Measurements from ENCODE around the gene ITGBL1.

ITGBL1 gene

GRCh38 chr13:101567841-101568240 lies 115.4 kb downstream of the ITGBL1 start:
- Histone ChIP-seq H3K9me3 (no peaks in the 10 kb centered on the region), H3K27me3 (no peaks in the 10 kb centered on the region; the same call in 1 of the 2 replicates), H3K36me3 (no peaks in the 10 kb centered on the region), H3K4me3 (ENCODE audit: low read depth, low read length) (no peak overlapping the region), H3K4me1 (no peaks in the 10 kb centered on the region)
- no peak for DNase-seq
- TF ChIP-seq, protein P1, sequence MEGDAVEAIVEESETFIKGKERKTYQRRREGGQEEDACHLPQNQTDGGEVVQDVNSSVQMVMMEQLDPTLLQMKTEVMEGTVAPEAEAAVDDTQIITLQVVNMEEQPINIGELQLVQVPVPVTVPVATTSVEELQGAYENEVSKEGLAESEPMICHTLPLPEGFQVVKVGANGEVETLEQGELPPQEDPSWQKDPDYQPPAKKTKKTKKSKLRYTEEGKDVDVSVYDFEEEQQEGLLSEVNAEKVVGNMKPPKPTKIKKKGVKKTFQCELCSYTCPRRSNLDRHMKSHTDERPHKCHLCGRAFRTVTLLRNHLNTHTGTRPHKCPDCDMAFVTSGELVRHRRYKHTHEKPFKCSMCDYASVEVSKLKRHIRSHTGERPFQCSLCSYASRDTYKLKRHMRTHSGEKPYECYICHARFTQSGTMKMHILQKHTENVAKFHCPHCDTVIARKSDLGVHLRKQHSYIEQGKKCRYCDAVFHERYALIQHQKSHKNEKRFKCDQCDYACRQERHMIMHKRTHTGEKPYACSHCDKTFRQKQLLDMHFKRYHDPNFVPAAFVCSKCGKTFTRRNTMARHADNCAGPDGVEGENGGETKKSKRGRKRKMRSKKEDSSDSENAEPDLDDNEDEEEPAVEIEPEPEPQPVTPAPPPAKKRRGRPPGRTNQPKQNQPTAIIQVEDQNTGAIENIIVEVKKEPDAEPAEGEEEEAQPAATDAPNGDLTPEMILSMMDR (IDR thresholded peaks at IDR 0.05; ENCODE audit: low read depth, low read length), result no peak

DNA sequence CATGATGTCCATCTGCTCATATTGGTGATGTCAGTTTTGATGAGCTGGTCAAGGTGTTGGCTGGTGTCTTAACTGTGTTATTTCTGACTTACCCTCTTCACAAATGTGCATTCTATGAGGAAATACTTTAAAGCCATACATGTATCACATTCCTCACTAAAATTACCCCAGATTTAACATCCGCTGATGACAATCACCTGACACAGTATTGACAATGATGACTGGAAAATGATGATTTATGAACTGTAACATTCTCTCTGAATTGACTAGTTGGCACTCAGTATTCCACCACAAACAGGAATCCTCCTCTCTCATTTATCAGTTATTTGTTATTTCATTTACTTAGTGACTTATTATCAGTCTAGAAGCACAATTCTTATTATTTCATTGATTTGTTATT lies 117.3 kb downstream of the ITGBL1 start:
- H3K9me3 ChIP-seq, result no peaks in the 10 kb centered on the region
- H3K4me3 ChIP-seq (ENCODE audit: low read depth, low read length), result no peak overlapping the region
- no peak for DNase-seq
- TF ChIP-seq, protein P1 (IDR thresholded peaks at IDR 0.05; ENCODE audit: low read depth, low read length), result no peak
- H3K27me3 ChIP-seq, result no peaks in the 10 kb centered on the region; the same call in 1 of the 2 replicates
- H3K4me1 ChIP-seq, result no peaks in the 10 kb centered on the region
- H3K36me3 ChIP-seq, result no peaks in the 10 kb centered on the region

- H3K27me3 ChIP-seq, result no peaks in the 10 kb centered on the region; the same call in 1 of the 2 replicates
- H3K9me3 ChIP-seq, result no peaks in the 10 kb centered on the region
- TF ChIP-seq, protein P1 (IDR thresholded peaks at IDR 0.05; ENCODE audit: low read depth, low read length), result no peak
- H3K4me3 ChIP-seq (ENCODE audit: low read depth, low read length), result no peak overlapping the region
- no peak for DNase-seq
- H3K4me1 ChIP-seq, result no peaks in the 10 kb centered on the region
- no peaks in the 10 kb centered on the region for H3K36me3 ChIP-seq
Measured at GRCh38 chr13:101570410-101570809, 117.9 kb downstream of the ITGBL1 start.

GRCh38 chr13:101572456-101572855 lies 120.0 kb downstream of the ITGBL1 start:
- no peak for DNase-seq
- Histone ChIP-seq H3K9me3 (no peaks in the 10 kb centered on the region), H3K27me3 (peaks cover 9% of the 10 kb centered on the region; the same call in 1 of the 2 replicates), H3K36me3 (no peaks in the 10 kb centered on the region), H3K4me1 (no peaks in the 10 kb centered on the region), H3K4me3 (ENCODE audit: low read depth, low read length) (no peak overlapping the region)
- TF ChIP-seq, protein P1 (IDR thresholded peaks at IDR 0.05; ENCODE audit: low read depth, low read length), result no peak

- no peak for DNase-seq
- TF ChIP-seq, protein P1 (IDR thresholded peaks at IDR 0.05; ENCODE audit: low read depth, low read length), result no peak
- Histone ChIP-seq H3K27me3 (peaks cover 9% of the 10 kb centered on the region; the same call in 1 of the 2 replicates), H3K9me3 (no peaks in the 10 kb centered on the region), H3K4me1 (no peaks in the 10 kb centered on the region), H3K36me3 (no peaks in the 10 kb centered on the region), H3K4me3 (ENCODE audit: low read depth, low read length) (no peak overlapping the region)
Measured at GRCh38 chr13:101575581-101575980, 123.1 kb downstream of the ITGBL1 start.

DNA sequence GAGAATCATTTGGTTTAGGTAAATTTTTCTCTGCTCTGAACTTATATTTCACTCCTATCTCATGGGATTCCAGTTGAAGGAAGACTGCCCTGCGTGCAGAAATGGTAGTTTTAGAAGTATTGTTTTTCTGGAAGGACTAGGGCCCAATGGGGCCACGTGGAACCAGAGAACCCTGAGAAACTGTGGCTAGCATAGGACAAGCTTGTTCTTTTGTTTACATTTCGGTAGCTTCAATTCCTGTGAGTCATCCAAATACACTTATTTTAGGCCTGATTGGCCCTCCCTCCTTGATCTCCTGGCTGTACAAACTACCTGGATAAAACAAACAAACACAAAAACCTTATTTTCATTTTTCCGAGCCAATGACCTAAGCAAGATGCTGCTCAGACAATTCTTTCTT lies 124.0 kb downstream of the ITGBL1 start:
- TF ChIP-seq, protein P1 (IDR thresholded peaks at IDR 0.05; ENCODE audit: low read depth, low read length), result no peak
- no peak overlapping the region for H3K4me3 ChIP-seq (ENCODE audit: low read depth, low read length)
- H3K9me3 ChIP-seq, result no peaks in the 10 kb centered on the region
- peaks cover 14% of the 10 kb centered on the region for H3K27me3 ChIP-seq
- DNase-seq, result no peak
- H3K36me3 ChIP-seq, result no peaks in the 10 kb centered on the region
- no peaks in the 10 kb centered on the region for H3K4me1 ChIP-seq
